Fibroblast of skin of scalp (primary cell): ENCODE measurements around the gene GPRIN2.
"Not testable (repeated sequence)": the region's sequence is repeated elsewhere in the genome, so short reads cannot be mapped to it uniquely, and the experiment has no call there.

Source experiments
- DNase-seq: peaks from one replicate; pipeline ENCODE4 v3.0.0-alpha.2; 2013

The GPRIN2 gene

DNA sequence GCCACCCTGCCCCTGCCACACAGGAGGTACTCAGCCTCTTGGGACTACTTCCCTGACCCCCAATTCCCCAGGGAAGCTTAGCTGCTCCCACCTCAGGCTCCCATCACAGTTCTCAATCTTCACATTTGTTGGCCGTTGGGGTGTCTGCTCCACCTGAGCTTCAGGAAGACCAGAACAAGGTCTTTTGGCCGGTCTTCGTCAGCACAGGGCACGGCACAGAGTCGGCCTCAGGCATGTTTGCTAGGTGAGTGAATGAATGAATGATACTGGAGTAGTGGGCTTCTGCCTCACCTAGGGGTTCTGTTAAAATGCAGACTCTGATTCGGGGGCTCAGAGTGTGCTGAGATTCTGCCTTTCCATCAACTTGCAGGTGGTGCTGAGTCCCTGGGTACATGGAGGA lies 20.3 kb downstream of the GPRIN2 start:
- no peak for DNase-seq

DNA sequence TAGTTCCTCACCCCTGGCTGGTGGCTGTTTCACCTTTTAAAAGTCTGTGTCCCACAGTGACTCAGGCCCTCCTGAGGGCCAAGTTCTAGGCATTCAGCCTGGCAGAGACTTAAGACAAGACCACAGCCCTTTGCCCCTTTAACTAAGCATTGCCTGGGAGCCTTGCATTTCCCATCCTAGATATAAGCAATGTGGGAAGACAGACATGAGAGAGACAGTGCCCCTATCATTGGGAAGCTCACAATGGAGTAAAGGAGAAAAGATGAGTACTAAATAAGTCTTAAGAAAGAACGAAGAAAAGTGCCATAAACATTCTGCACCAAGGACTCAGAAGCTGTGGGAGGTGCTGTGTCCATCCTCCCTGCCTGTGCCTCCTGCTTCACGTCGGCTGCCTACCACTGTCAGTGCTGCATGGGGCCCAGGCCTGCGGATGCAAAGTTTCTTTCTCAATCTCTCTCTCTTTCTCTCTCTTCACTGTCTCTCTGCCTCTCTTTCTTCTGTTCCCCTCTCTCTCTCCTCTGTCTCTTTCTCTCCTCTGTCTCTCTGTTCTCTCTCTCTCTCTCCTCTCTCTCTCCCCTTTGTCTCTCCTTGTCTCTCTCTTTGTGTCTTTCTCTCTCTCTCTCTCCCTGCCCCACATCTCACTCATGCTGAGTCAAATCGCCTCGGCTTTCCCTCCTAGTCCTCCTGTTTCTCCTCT lies 21.5 kb downstream of the GPRIN2 start:
- DNase-seq: no peak

GRCh38 chr10:46532256-46532655 lies 24.2 kb downstream of the GPRIN2 start:
- DNase-seq: not testable (repeated sequence)

- peak; percentile 98 for DNase-seq
Measured at GRCh38 chr10:46530249-46531186, 25.9 kb downstream of the GPRIN2 start.

GRCh38 chr10:46529742-46530141 lies 26.7 kb downstream of the GPRIN2 start:
- not testable (repeated sequence) for DNase-seq

- no peak for DNase-seq
Measured at GRCh38 chr10:46528675-46529615, 27.5 kb downstream of the GPRIN2 start.

DNA sequence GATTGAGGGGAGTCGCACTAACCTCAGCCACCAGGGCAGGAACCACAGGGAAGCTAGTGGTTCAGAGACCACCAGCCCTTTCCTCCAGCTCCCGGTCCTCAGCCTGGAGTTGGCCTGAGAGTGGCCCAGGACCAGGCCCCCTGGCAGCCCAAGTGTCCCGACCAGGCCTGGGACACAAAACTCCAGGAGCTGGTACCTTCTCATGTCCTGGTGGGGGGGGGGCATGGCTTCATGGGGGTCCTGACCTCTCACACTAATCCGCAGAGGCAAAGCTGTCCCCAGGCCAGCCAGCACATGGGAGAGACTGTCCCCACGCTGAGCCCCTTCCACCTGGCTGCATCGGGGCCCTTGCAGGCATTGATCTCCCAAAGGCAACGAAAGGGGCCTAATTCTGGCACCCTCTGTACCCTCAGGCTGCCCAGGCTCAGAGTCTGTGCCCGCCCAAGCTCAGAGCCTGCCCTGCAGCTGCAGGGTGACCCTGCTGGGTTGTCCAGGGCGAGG lies 28.2 kb downstream of the GPRIN2 start:
- no peak for DNase-seq

DNA sequence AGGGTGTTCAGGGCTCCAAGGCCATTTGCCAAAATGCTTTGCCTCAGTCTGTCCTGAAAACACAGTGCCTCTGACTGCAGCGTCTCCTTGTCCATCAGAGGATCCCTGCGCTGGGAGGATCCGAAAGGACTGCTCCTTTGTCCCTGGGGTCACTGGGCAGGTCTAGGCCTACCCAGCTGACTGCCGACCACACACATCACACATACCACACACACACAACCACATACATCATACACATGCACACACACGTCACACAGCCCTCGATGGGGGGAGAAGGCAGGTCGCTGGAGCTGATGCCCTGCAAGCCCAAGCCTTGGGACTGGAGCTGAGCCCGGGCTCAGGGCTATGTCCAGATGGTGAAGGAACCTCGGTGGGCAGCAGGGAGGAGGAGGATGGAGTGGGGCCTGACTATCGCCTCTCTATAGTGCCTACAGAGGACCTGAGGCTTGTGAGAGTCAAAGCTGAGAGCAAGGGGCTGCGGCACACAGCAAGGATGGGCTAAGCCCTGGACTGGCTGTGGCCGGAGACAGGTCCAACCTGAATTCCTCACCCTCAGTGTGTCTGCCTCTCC lies 29.1 kb downstream of the GPRIN2 start:
- DNase-seq: no peak

GRCh38 chr10:46526682-46527038 lies 29.8 kb downstream of the GPRIN2 start:
- DNase-seq: peak; percentile 17

DNA sequence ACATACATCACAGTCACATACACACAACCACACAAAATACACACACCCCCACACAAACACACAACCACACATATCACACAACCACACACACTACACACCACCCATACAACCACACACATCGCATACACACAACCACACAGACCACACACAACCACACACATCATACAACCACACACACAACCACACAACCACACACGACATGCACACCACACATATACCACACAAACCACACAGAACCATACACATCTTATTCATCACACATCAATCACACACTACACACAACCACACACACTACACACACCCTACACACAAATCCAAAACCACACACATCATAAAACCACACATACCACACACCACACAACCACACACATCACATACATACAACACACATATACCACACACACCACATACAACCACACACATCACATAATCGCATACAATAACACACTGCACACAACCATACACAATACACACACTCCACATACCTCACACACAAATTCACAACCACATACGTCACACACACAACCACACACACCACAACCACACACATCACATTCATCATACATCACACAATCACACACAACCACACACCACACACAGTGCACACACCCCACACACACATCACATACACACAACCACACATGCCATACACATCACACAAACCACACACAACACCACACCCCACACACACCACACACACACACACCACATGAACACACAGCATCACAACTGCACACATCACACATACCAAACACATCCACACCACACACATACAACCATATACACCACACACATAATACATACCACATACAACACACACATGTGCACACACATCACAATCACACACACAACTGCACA lies 30.4 kb downstream of the GPRIN2 start:
- no peak for DNase-seq

DNA sequence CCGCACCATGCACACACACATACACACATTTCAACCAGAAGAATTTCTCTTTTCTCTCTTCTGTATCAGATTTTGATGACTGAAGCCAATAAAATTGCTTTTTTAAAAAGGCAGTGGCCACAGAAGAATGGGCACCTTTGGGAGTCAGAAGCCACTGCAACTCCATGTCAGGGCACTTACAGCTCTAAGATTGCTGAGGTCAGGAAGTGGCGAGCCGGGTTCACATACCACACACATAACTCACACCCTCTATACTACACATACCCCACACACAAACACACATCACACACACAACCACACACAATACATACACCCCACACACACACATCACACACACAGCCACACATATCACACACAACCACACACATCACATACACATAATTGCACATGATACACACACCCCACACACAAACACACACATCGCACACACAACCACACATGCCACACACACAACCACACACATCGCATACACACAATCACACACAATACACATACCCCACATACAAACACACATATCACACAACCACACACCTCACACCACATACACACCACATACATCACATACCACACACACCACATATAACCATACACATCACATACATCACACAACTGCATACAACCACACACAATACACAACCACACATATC lies 31.2 kb downstream of the GPRIN2 start:
- DNase-seq: peak; percentile 89

GRCh38 chr10:46524472-46525176 lies 31.8 kb downstream of the GPRIN2 start:
- no peak for DNase-seq

GRCh38 chr10:46523962-46524471 lies 32.4 kb downstream of the GPRIN2 start:
- DNase-seq: peak; percentile 95

DNA sequence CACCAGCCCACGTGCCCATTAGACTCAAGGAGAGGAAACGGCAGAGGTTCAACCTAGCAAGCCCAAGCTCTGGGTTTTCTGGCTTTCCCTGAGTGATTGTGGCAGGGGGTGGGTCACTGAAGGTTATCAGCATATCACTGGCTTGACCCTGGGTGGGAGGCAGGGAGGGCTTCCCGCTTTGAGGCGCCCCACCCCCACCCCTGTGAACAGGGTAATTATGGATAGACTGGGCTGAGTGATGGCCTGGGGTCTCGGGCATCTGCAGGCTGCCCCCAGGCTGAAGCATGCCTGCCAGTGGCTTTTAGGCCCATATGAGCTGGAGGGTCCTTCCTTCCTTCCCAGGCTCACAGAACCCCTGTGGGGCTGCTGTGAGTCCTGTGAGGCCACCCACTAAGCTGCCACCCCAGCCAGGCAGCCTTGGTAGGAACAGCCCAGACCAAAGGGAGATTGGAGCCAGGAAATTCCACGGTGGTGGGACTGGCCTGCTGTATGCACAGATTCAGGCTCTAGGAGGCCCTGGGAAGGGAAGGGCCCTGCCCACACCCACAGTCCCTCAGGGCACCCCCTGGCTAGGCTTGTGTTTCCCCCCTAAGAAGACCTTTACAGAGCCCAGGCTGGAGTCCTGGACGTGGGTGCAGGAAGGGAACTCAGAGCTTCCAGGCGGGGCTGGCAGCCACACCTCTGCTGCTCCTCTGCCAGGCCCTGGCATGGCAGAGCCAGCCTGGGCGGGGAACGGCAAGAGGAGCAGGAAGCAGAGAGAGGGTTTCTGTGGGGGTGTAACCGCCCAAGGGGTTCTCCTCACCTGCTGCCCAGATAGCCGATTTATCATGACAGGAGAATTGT lies 33.1 kb downstream of the GPRIN2 start:
- DNase-seq: peak; percentile 76

GRCh38 chr10:46522295-46523118 lies 34.0 kb downstream of the GPRIN2 start:
- no peak for DNase-seq

DNA sequence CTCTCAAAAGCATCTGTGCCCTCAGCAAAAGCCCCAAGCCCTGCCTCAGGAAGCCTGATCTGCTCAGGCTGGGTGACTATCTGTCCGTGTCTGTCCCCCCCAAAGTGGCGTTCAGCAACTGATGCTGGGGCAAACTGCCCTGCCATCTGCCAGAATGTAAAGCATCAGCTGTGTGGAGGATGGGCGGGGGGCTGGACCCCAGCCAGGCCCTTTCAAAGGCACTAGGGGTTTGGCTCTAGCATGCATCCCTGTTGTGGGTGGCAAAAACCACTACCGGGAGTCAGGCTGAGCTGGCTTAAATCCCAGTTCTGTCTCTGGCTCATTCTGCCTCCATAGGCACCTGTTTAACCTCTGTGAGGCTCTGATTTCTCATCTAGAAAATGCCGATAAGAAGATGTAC lies 35.5 kb downstream of the GPRIN2 start:
- DNase-seq: peak; percentile 65

GRCh38 chr10:46520381-46520780 lies 36.1 kb downstream of the GPRIN2 start:
- no peak for DNase-seq
